ENCODE data around the gene SCP2.
A peak's percentile ranks its signal among the peaks of the same experiment; 100 is the strongest.
"Not testable (repeated sequence)": the region's sequence is repeated elsewhere in the genome, so short reads cannot be mapped to it uniquely, and the experiment has no call there.

SCP2 gene

GRCh38 chr1:52944566-52944965, 17.5 kb downstream of the SCP2 start:
- ChIA-PET CTCF (no interaction called here), POLR2A (no interaction called here)
- DNase-seq = no peak
- Histone ChIP-seq H3K9me3 (ENCODE audit: control extremely low read depth in 1 of 5, control insufficient read depth in 4 of 5, insufficient read depth in 2 of 5, low read depth in 1 of 5, low read length in 4 of 5) (peaks cover 0 to 4% (median under 1%) of the 10 kb centered on the region in 5 experiments), H3K4me3 (ENCODE audit: control insufficient read depth in 1 of 7, extremely low read depth in 1 of 7, insufficient read depth in 4 of 7, low read depth in 2 of 7, low read length in 6 of 7) (no peak overlapping the region), H3K27ac (ENCODE audit: insufficient read depth in 1 of 2, low read depth in 1 of 2, low read length in 2 of 2, poor library complexity in 1 of 2, severe bottlenecking in 2 of 2) (no peak overlapping the region), H3K36me3 (ENCODE audit: control insufficient read depth in 4 of 4, insufficient read depth in 4 of 4, low read length in 3 of 4) (peaks cover 0 to 4% (median 0%) of the 10 kb centered on the region in 4 experiments), H3K4me1 (ENCODE audit: control extremely low read depth in 1 of 4, control insufficient read depth in 4 of 4, insufficient read depth in 4 of 4, low read length in 3 of 4) (no peaks in the 10 kb centered on the region), H3K27me3 (replicated peaks in 2 of 5; ENCODE audit: control insufficient read depth in 4 of 5, insufficient read depth in 5 of 5, low read length in 4 of 5) (peaks cover 0 to 2% (median 0%) of the 10 kb centered on the region in 5 experiments)
- WGBS (ENCODE audit: insufficient coverage) = 99% methylated on average over 10 of the region's 10 CpGs

- H3K27ac ChIP-seq (ENCODE audit: insufficient read depth in 1 of 2, low read depth in 1 of 2, low read length in 2 of 2, poor library complexity in 1 of 2, severe bottlenecking in 2 of 2) = no peak overlapping the region
- ChIA-PET CTCF (no interaction called here), POLR2A (no interaction called here)
- peaks cover 0 to 4% (median 4%) of the 10 kb centered on the region in 5 experiments for H3K9me3 ChIP-seq (ENCODE audit: control extremely low read depth in 1 of 5, control insufficient read depth in 4 of 5, insufficient read depth in 2 of 5, low read depth in 1 of 5, low read length in 4 of 5)
- no peak overlapping the region for H3K4me3 ChIP-seq (ENCODE audit: control insufficient read depth in 1 of 7, extremely low read depth in 1 of 7, insufficient read depth in 4 of 7, low read depth in 2 of 7, low read length in 6 of 7)
- no peak for DNase-seq
- H3K27me3 ChIP-seq (replicated peaks in 2 of 5; ENCODE audit: control insufficient read depth in 4 of 5, insufficient read depth in 5 of 5, low read length in 4 of 5) = peaks cover 0 to 4% (median 0%) of the 10 kb centered on the region in 5 experiments
- no peaks in the 10 kb centered on the region for H3K4me1 ChIP-seq (ENCODE audit: control extremely low read depth in 1 of 4, control insufficient read depth in 4 of 4, insufficient read depth in 4 of 4, low read length in 3 of 4)
- WGBS (ENCODE audit: insufficient coverage) = no CpG with 5 or more reads among the region's 1 CpG
- peaks cover 0 to 9% (median 0%) of the 10 kb centered on the region in 4 experiments for H3K36me3 ChIP-seq (ENCODE audit: control insufficient read depth in 4 of 4, insufficient read depth in 4 of 4, low read length in 3 of 4)
These were observed 20.4 kb downstream of the SCP2 start for GRCh38 chr1:52947490-52947889.

GRCh38 chr1:52949602-52950001, 22.5 kb downstream of the SCP2 start:
- CTCF ChIA-PET; H3K27ac ChIP-seq (ENCODE audit: insufficient read depth in 1 of 2, low read depth in 1 of 2, low read length in 2 of 2, poor library complexity in 1 of 2, severe bottlenecking in 2 of 2); H3K4me3 ChIP-seq (ENCODE audit: control insufficient read depth in 1 of 7, extremely low read depth in 1 of 7, insufficient read depth in 4 of 7, low read depth in 2 of 7, low read length in 6 of 7): not testable (repeated sequence)

GRCh38 chr1:52952112-52952511, 25.0 kb downstream of the SCP2 start:
- no peak for DNase-seq
- Histone ChIP-seq H3K36me3 (ENCODE audit: control insufficient read depth in 4 of 4, insufficient read depth in 4 of 4, low read length in 3 of 4) (peaks cover 0 to 9% (median 0%) of the 10 kb centered on the region in 4 experiments), H3K9me3 (ENCODE audit: control extremely low read depth in 1 of 5, control insufficient read depth in 4 of 5, insufficient read depth in 2 of 5, low read depth in 1 of 5, low read length in 4 of 5) (peaks cover 0 to 4% (median 4%) of the 10 kb centered on the region in 5 experiments), H3K27ac (ENCODE audit: insufficient read depth in 1 of 2, low read depth in 1 of 2, low read length in 2 of 2, poor library complexity in 1 of 2, severe bottlenecking in 2 of 2) (no peak overlapping the region), H3K27me3 (replicated peaks in 2 of 5; ENCODE audit: control insufficient read depth in 4 of 5, insufficient read depth in 5 of 5, low read length in 4 of 5) (peaks cover 0 to 10% (median 8%) of the 10 kb centered on the region in 5 experiments), H3K4me1 (ENCODE audit: control extremely low read depth in 1 of 4, control insufficient read depth in 4 of 4, insufficient read depth in 4 of 4, low read length in 3 of 4) (peaks cover 0 to 3% (median 0%) of the 10 kb centered on the region in 4 experiments), H3K4me3 (ENCODE audit: control insufficient read depth in 1 of 7, extremely low read depth in 1 of 7, insufficient read depth in 4 of 7, low read depth in 2 of 7, low read length in 6 of 7) (no peak overlapping the region)
- CTCF ChIA-PET = interaction anchor here (0.6 kb wide), 1 partner anchor 34 kb away, joined by 3 read pairs; no protein-coding TSS in a partner anchor
- POLR2A ChIA-PET = no interaction called here
- WGBS (ENCODE audit: insufficient coverage) = 80% methylated on average over 1 of the region's 2 CpGs

More at GRCh38 chr1:52949602-52950001, 22.5 kb downstream of the SCP2 start:
- H3K27me3 ChIP-seq (replicated peaks in 2 of 5; ENCODE audit: control insufficient read depth in 4 of 5, insufficient read depth in 5 of 5, low read length in 4 of 5); H3K9me3 ChIP-seq (ENCODE audit: control extremely low read depth in 1 of 5, control insufficient read depth in 4 of 5, insufficient read depth in 2 of 5, low read depth in 1 of 5, low read length in 4 of 5); H3K36me3 ChIP-seq (ENCODE audit: control insufficient read depth in 4 of 4, insufficient read depth in 4 of 4, low read length in 3 of 4); DNase-seq; POLR2A ChIA-PET; H3K4me1 ChIP-seq (ENCODE audit: control extremely low read depth in 1 of 4, control insufficient read depth in 4 of 4, insufficient read depth in 4 of 4, low read length in 3 of 4): not testable (repeated sequence)

GRCh38 chr1:52955129-52955970, 28.3 kb downstream of the SCP2 start:
- Histone ChIP-seq H3K27me3 (replicated peaks in 2 of 5; ENCODE audit: control insufficient read depth in 4 of 5, insufficient read depth in 5 of 5, low read length in 4 of 5) (peaks cover 0 to 22% (median 8%) of the 10 kb centered on the region in 5 experiments), H3K9me3 (ENCODE audit: control extremely low read depth in 1 of 5, control insufficient read depth in 4 of 5, insufficient read depth in 2 of 5, low read depth in 1 of 5, low read length in 4 of 5) (no peaks in the 10 kb centered on the region), H3K27ac (ENCODE audit: insufficient read depth in 1 of 2, low read depth in 1 of 2, low read length in 2 of 2, poor library complexity in 1 of 2, severe bottlenecking in 2 of 2) (no peak overlapping the region), H3K4me3 (ENCODE audit: control insufficient read depth in 1 of 7, extremely low read depth in 1 of 7, insufficient read depth in 4 of 7, low read depth in 2 of 7, low read length in 6 of 7) (no peak overlapping the region), H3K36me3 (ENCODE audit: control insufficient read depth in 4 of 4, insufficient read depth in 4 of 4, low read length in 3 of 4) (peaks cover 0 to 4% (median 0%) of the 10 kb centered on the region in 4 experiments), H3K4me1 (ENCODE audit: control extremely low read depth in 1 of 4, control insufficient read depth in 4 of 4, insufficient read depth in 4 of 4, low read length in 3 of 4) (peaks cover 0 to 3% (median 0%) of the 10 kb centered on the region in 4 experiments)
- ChIA-PET POLR2A (no interaction called here), CTCF (interaction anchor here (1.1 kb wide), 1 partner anchor 16 kb away, joined by 3 read pairs; no protein-coding TSS in a partner anchor)
- WGBS (ENCODE audit: insufficient coverage) = no CpG with 5 or more reads among the region's 6 CpGs
- DNase-seq = peak; percentile 43 to 60 (median 60)

GRCh38 chr1:52963101-52963500, 36.0 kb downstream of the SCP2 start:
- no peaks in the 10 kb centered on the region for H3K4me1 ChIP-seq (ENCODE audit: control extremely low read depth in 1 of 4, control insufficient read depth in 4 of 4, insufficient read depth in 4 of 4, low read length in 3 of 4)
- ChIA-PET CTCF (interaction anchor here (1.1 kb wide), 1 partner anchor 220 kb away, joined by 5 read pairs; no protein-coding TSS in a partner anchor), POLR2A (interaction anchor here (0.6 kb wide), 2 partner anchors 88 to 106 kb away, joined by 3 to 4 read pairs; no protein-coding TSS in a partner anchor)
- no CpG with 5 or more reads among the region's 2 CpGs for WGBS (ENCODE audit: insufficient coverage)
- no peak for DNase-seq
- no peaks in the 10 kb centered on the region for H3K9me3 ChIP-seq (ENCODE audit: control extremely low read depth in 1 of 5, control insufficient read depth in 4 of 5, insufficient read depth in 2 of 5, low read depth in 1 of 5, low read length in 4 of 5)
- H3K4me3 ChIP-seq (ENCODE audit: control insufficient read depth in 1 of 7, extremely low read depth in 1 of 7, insufficient read depth in 4 of 7, low read depth in 2 of 7, low read length in 6 of 7) = no peak overlapping the region
- peaks cover 0 to 6% (median 0%) of the 10 kb centered on the region in 4 experiments for H3K36me3 ChIP-seq (ENCODE audit: control insufficient read depth in 4 of 4, insufficient read depth in 4 of 4, low read length in 3 of 4)
- H3K27ac ChIP-seq (ENCODE audit: insufficient read depth in 1 of 2, low read depth in 1 of 2, low read length in 2 of 2, poor library complexity in 1 of 2, severe bottlenecking in 2 of 2) = no peak overlapping the region
- peaks cover 0 to 12% (median 3%) of the 10 kb centered on the region in 5 experiments for H3K27me3 ChIP-seq (replicated peaks in 2 of 5; ENCODE audit: control insufficient read depth in 4 of 5, insufficient read depth in 5 of 5, low read length in 4 of 5)

- no peaks in the 10 kb centered on the region for H3K36me3 ChIP-seq (ENCODE audit: control insufficient read depth in 4 of 4, insufficient read depth in 4 of 4, low read length in 3 of 4)
- ChIA-PET POLR2A (no interaction called here), CTCF (no interaction called here)
- H3K27me3 ChIP-seq (replicated peaks in 2 of 5; ENCODE audit: control insufficient read depth in 4 of 5, insufficient read depth in 5 of 5, low read length in 4 of 5) = peaks cover 0 to 2% (median 0%) of the 10 kb centered on the region in 5 experiments
- H3K27ac ChIP-seq (ENCODE audit: insufficient read depth in 1 of 2, low read depth in 1 of 2, low read length in 2 of 2, poor library complexity in 1 of 2, severe bottlenecking in 2 of 2) = no peak overlapping the region
- no peaks in the 10 kb centered on the region for H3K9me3 ChIP-seq (ENCODE audit: control extremely low read depth in 1 of 5, control insufficient read depth in 4 of 5, insufficient read depth in 2 of 5, low read depth in 1 of 5, low read length in 4 of 5)
- WGBS (ENCODE audit: insufficient coverage) = 100% methylated on average over 3 of the region's 3 CpGs
- DNase-seq = no peak
- no peaks in the 10 kb centered on the region for H3K4me1 ChIP-seq (ENCODE audit: control extremely low read depth in 1 of 4, control insufficient read depth in 4 of 4, insufficient read depth in 4 of 4, low read length in 3 of 4)
- no peak overlapping the region for H3K4me3 ChIP-seq (ENCODE audit: control insufficient read depth in 1 of 7, extremely low read depth in 1 of 7, insufficient read depth in 4 of 7, low read depth in 2 of 7, low read length in 6 of 7)
These were observed 40.6 kb downstream of the SCP2 start for GRCh38 chr1:52967666-52968065.

All from common myeloid progenitor, CD34-positive (primary cell).